Left ventricle myocardium inferior (tissue), 1 donor: ENCODE results near the gene PHC1. TPM values are rescaled to one million over a fixed set of nuclear protein-coding genes. Genes with fewer than 3 reads are reported as not detected.

Source experiments
- DNase-seq: peaks from one replicate; pipeline ENCODE4 v3.0.0-alpha.2; 2020
- H3K27ac ChIP-seq: fragments of 200-600 bp; replicated peaks from 2 replicates; pipeline ENCODE4 v1.8.0; 2021
- H3K27me3 ChIP-seq: fragments of 200-600 bp; 2 replicates; pipeline ENCODE4 v1.8.0; 2021; ENCODE audit warnings: low read depth
- H3K36me3 ChIP-seq: fragments of 200-600 bp; 2 replicates; pipeline ENCODE4 v1.8.0; 2021
- H3K4me1 ChIP-seq: fragments of 200-600 bp; 2 replicates; pipeline ENCODE4 v1.8.0; 2021
- H3K4me3 ChIP-seq: fragments of 200-600 bp; 2 replicates; pipeline ENCODE4 v1.8.0; 2021; ENCODE audit warnings: mild to moderate bottlenecking, moderate library complexity
- H3K9me3 ChIP-seq: fragments of 200-600 bp; replicated peaks from 2 replicates; pipeline ENCODE4 v1.8.0; 2021
- CTCF ChIP-seq: fragments of 200-600 bp; IDR thresholded peaks from 2 replicates; pipeline ENCODE4 v1.8.0; 2021; ENCODE audit warnings: antibody characterized with exemption, mild to moderate bottlenecking, borderline replicate concordance
- intact Hi-C: fragments of 100-400 bp; cut with micrococcal nuclease; formaldehyde crosslinking; loops from one replicate; pipeline ENCODE4 v1.11.0; 2022
- total RNA-seq: library from RNA; stranded (reverse); fragmentation: NEBNext Ultra II Directional; extraction: Animal tissue kit (Norgen Biotek cat#: 25700); gene quantifications from one replicate; pipeline ENCODE4 v1.2.1, GENCODE V29; 2021
- donor health status: DM: no; HTN: yes; CAD: no; lungs with severe emphysema.

PHC1 gene
- total RNA-seq, 1 donor from 2014 or later, result 23.4 TPM

- peaks cover 9% of the 10 kb centered on the region for H3K4me1 ChIP-seq
- no peaks in the 10 kb centered on the region for H3K27me3 ChIP-seq
- no peak overlapping the region for H3K4me3 ChIP-seq
- H3K9me3 ChIP-seq, result no peaks in the 10 kb centered on the region
- H3K36me3 ChIP-seq, result peaks cover 6% of the 10 kb centered on the region
- H3K27ac ChIP-seq, result no peak overlapping the region
- TF ChIP-seq CTCF, result no peak
- intact Hi-C loops, result no loop called here
- DNase-seq, result no peak
Observed at GRCh38 chr12:8960176-8960575, 45.9 kb downstream of the PHC1 start.

- no peak for TF ChIP-seq CTCF
- no peaks in the 10 kb centered on the region for H3K27me3 ChIP-seq
- no peak for DNase-seq
- peaks cover 45% of the 10 kb centered on the region for H3K9me3 ChIP-seq
- no peak overlapping the region for H3K27ac ChIP-seq
- intact Hi-C loops, result no loop called here
- H3K36me3 ChIP-seq, result peaks cover 5% of the 10 kb centered on the region
- H3K4me1 ChIP-seq, result no peaks in the 10 kb centered on the region
- no peak overlapping the region for H3K4me3 ChIP-seq
Observed at GRCh38 chr12:8968761-8969160, 54.5 kb downstream of the PHC1 start.

GRCh38 chr12:8969861-8970411 lies 55.6 kb downstream of the PHC1 start:
- intact Hi-C loops, result no loop called here
- no peak for TF ChIP-seq CTCF
- Histone ChIP-seq H3K27me3 (no peaks in the 10 kb centered on the region), H3K9me3 (peaks cover 56% of the 10 kb centered on the region), H3K27ac (no peak overlapping the region), H3K36me3 (peaks cover 9% of the 10 kb centered on the region), H3K4me1 (no peaks in the 10 kb centered on the region), H3K4me3 (no peak overlapping the region)
- no peak for DNase-seq

- H3K4me1 ChIP-seq, result no peaks in the 10 kb centered on the region
- peaks cover 9% of the 10 kb centered on the region for H3K36me3 ChIP-seq
- peaks cover 57% of the 10 kb centered on the region for H3K9me3 ChIP-seq
- H3K27ac ChIP-seq, result no peak overlapping the region
- H3K27me3 ChIP-seq, result no peaks in the 10 kb centered on the region
- DNase-seq, result no peak
- TF ChIP-seq CTCF, result no peak
- intact Hi-C loops, result no loop called here
- no peak overlapping the region for H3K4me3 ChIP-seq
Observed at GRCh38 chr12:8970432-8970831, 56.1 kb downstream of the PHC1 start.

- intact Hi-C loops, result no loop called here
- Histone ChIP-seq H3K36me3 (peaks cover 12% of the 10 kb centered on the region), H3K27me3 (no peaks in the 10 kb centered on the region), H3K4me1 (no peaks in the 10 kb centered on the region), H3K9me3 (peaks cover 40% of the 10 kb centered on the region), H3K27ac (no peak overlapping the region), H3K4me3 (no peak overlapping the region)
- DNase-seq, result no peak
- no peak for TF ChIP-seq CTCF
Observed at GRCh38 chr12:8980137-8980536, 65.8 kb downstream of the PHC1 start.
